ENCODE data around the gene AKNAD1. TPM values are rescaled to one million over a fixed set of nuclear protein-coding genes. Genes with fewer than 3 reads are reported as not detected.

Gene AKNAD1
- total and polyA plus RNA-seq, 2 of the 8 experiments (the other 6 are each of a cell fraction or from before 2014, with no cell fraction given), result not detected

GRCh38 chr1:108892356-108893140 is 35.7 kb upstream of the AKNAD1 start (continued):
- no peak for TF ChIP-seq CHD7 (IDR thresholded peaks at IDR 0.05; ENCODE audit: insufficient replicate concordance, low read length)
- no peak for TF ChIP-seq TAF1 (IDR thresholded peaks at IDR 0.05; ENCODE audit: low read depth, low read length)
- no peak for TF ChIP-seq RXRA (IDR thresholded peaks at IDR 0.05; ENCODE audit: insufficient read depth, low read depth, low read length)
- TF ChIP-seq RBBP5 (IDR thresholded peaks at IDR 0.05; ENCODE audit: borderline replicate concordance, low read depth, low read length), result no peak
- no peak for TF ChIP-seq SRF (IDR thresholded peaks at IDR 0.05; ENCODE audit: low read depth, low read length)
- no peak for TF ChIP-seq CEBPB (IDR thresholded peaks at IDR 0.05; ENCODE audit: low read depth, low read length)
- TF ChIP-seq NANOG (IDR thresholded peaks at IDR 0.05; ENCODE audit: insufficient read depth, low read depth, low read length, poor library complexity, severe bottlenecking), result no peak
- no peak for TF ChIP-seq CREB1 (IDR thresholded peaks at IDR 0.05)
- TF ChIP-seq EP300 (IDR thresholded peaks at IDR 0.05; ENCODE audit: borderline replicate concordance in 1 of 2, low read depth in 2 of 2, low read length in 2 of 2), result no peak
- no peak for TF ChIP-seq GABPA (IDR thresholded peaks at IDR 0.05; ENCODE audit: borderline replicate concordance, insufficient read depth, low read length)
